Memory B cell (primary cell): ENCODE data around the gene COBL.

Experiments
- ATAC-seq: fragments of 150-1000 bp; cut with Tn5 transposase; 2 replicates; pipeline ENCODE4 v1.10.0; 2021; ENCODE audit warnings: low read depth, mild to moderate bottlenecking, moderate library complexity
- DNase-seq, 2 donors: peaks; one replicate each; pipeline ENCODE4 v3.0.0; 2022; ENCODE audit warnings: low spot score in 2 of 2
- H3K27ac Mint-ChIP-seq: one replicate; pipeline ENCODE4 v1.8.0; 2022; ENCODE audit warnings: mild to moderate bottlenecking, moderate library complexity, mixed read lengths
- H3K27me3 Mint-ChIP-seq: one replicate; pipeline ENCODE4 v1.8.0; 2022; ENCODE audit warnings: mixed read lengths
- H3K36me3 Mint-ChIP-seq: one replicate; pipeline ENCODE4 v1.8.0; 2022; ENCODE audit warnings: mild to moderate bottlenecking, mixed read lengths
- H3K4me1 Mint-ChIP-seq: one replicate; pipeline ENCODE4 v1.8.0; 2022; ENCODE audit warnings: mixed read lengths
- H3K4me3 Mint-ChIP-seq: one replicate; pipeline ENCODE4 v1.8.0; 2022; ENCODE audit warnings: mild to moderate bottlenecking, moderate library complexity, mixed read lengths
- H3K9me3 Mint-ChIP-seq: one replicate; pipeline ENCODE4 v1.8.0; 2022; ENCODE audit warnings: mixed read lengths

The COBL gene

GRCh38 chr7:51316666-51317581 is at the start of gene COBL:
Gene COBL (minus strand): TSS chr7:51316809. CDS start chr7:51316633, 176 bp downstream.
- DNase-seq (no peak), ATAC-seq (no peak)
- H3K27me3 Mint-ChIP-seq = peaks cover 4% of the 10 kb centered on the region
- no peaks in the 10 kb centered on the region for H3K4me1 Mint-ChIP-seq
- no peak within 1 kb of the TSS for H3K27ac Mint-ChIP-seq
- H3K9me3 Mint-ChIP-seq = no peaks in the 10 kb centered on the region
- H3K4me3 Mint-ChIP-seq = no peak within 1 kb of the TSS
- no peaks in the 10 kb centered on the region for H3K36me3 Mint-ChIP-seq

- peaks cover 2% of the 10 kb centered on the region for H3K4me1 Mint-ChIP-seq
Measured at GRCh38 chr7:51366172-51366728, 49.6 kb upstream of the COBL start.

GRCh38 chr7:51357821-51358220 is 41.2 kb upstream of the COBL start:
- no peaks in the 10 kb centered on the region for H3K36me3 Mint-ChIP-seq
- H3K9me3 Mint-ChIP-seq = peaks cover 8% of the 10 kb centered on the region
- ATAC-seq (no peak), DNase-seq (no peak)
- H3K27ac Mint-ChIP-seq = no peak overlapping the region
- no peak overlapping the region for H3K4me3 Mint-ChIP-seq
- H3K27me3 Mint-ChIP-seq = peaks cover 3% of the 10 kb centered on the region
- H3K4me1 Mint-ChIP-seq = peaks cover 2% of the 10 kb centered on the region

More at GRCh38 chr7:51366172-51366728, 49.6 kb upstream of the COBL start:
- DNase-seq (no peak), ATAC-seq (no peak)
- Mint-ChIP-seq H3K27me3 (peaks cover 1% of the 10 kb centered on the region), H3K9me3 (peaks cover 8% of the 10 kb centered on the region), H3K4me3 (no peak overlapping the region), H3K27ac (no peak overlapping the region), H3K36me3 (no peaks in the 10 kb centered on the region)

GRCh38 chr7:51356849-51357516 is 40.4 kb upstream of the COBL start:
- DNase-seq (no peak), ATAC-seq (no peak)
- Mint-ChIP-seq H3K4me3 (no peak overlapping the region), H3K4me1 (no peaks in the 10 kb centered on the region), H3K9me3 (no peaks in the 10 kb centered on the region), H3K27me3 (peaks cover 1% of the 10 kb centered on the region), H3K36me3 (no peaks in the 10 kb centered on the region), H3K27ac (no peak overlapping the region)

- Mint-ChIP-seq H3K4me1 (no peaks in the 10 kb centered on the region), H3K4me3 (no peak overlapping the region), H3K9me3 (no peaks in the 10 kb centered on the region), H3K27me3 (no peaks in the 10 kb centered on the region), H3K27ac (no peak overlapping the region), H3K36me3 (no peaks in the 10 kb centered on the region)
- ATAC-seq (no peak), DNase-seq (no peak)
Measured at GRCh38 chr7:51354897-51355296, 38.3 kb upstream of the COBL start.

GRCh38 chr7:51354434-51354833 is 37.8 kb upstream of the COBL start:
- H3K9me3 Mint-ChIP-seq = no peaks in the 10 kb centered on the region
- no peak overlapping the region for H3K4me3 Mint-ChIP-seq

GRCh38 chr7:51352174-51353100 is 35.8 kb upstream of the COBL start:
- Mint-ChIP-seq H3K36me3 (no peaks in the 10 kb centered on the region), H3K4me1 (no peaks in the 10 kb centered on the region), H3K27me3 (no peaks in the 10 kb centered on the region), H3K4me3 (no peak overlapping the region), H3K27ac (no peak overlapping the region), H3K9me3 (no peaks in the 10 kb centered on the region)
- DNase-seq = no peak
- no peak for ATAC-seq

More at GRCh38 chr7:51354434-51354833, 37.8 kb upstream of the COBL start:
- no peak for DNase-seq
- no peaks in the 10 kb centered on the region for H3K4me1 Mint-ChIP-seq
- ATAC-seq = no peak
- no peaks in the 10 kb centered on the region for H3K36me3 Mint-ChIP-seq
- H3K27ac Mint-ChIP-seq = no peak overlapping the region
- H3K27me3 Mint-ChIP-seq = no peaks in the 10 kb centered on the region

GRCh38 chr7:51351661-51352060 is 35.1 kb upstream of the COBL start:
- H3K9me3 Mint-ChIP-seq = no peaks in the 10 kb centered on the region
- H3K4me3 Mint-ChIP-seq = no peak overlapping the region
- H3K36me3 Mint-ChIP-seq = no peaks in the 10 kb centered on the region
- ATAC-seq (no peak), DNase-seq (no peak)
- H3K4me1 Mint-ChIP-seq = no peaks in the 10 kb centered on the region
- no peaks in the 10 kb centered on the region for H3K27me3 Mint-ChIP-seq
- H3K27ac Mint-ChIP-seq = no peak overlapping the region

- no peak for DNase-seq
- Mint-ChIP-seq H3K36me3 (no peaks in the 10 kb centered on the region), H3K4me3 (no peak overlapping the region), H3K9me3 (no peaks in the 10 kb centered on the region), H3K27me3 (no peaks in the 10 kb centered on the region), H3K27ac (no peak overlapping the region), H3K4me1 (no peaks in the 10 kb centered on the region)
- no peak for ATAC-seq
Measured at GRCh38 chr7:51350546-51350896, 33.9 kb upstream of the COBL start.

- H3K4me1 Mint-ChIP-seq = no peaks in the 10 kb centered on the region
- no peak for ATAC-seq
- no peaks in the 10 kb centered on the region for H3K36me3 Mint-ChIP-seq
- H3K27ac Mint-ChIP-seq = no peak overlapping the region
- no peak overlapping the region for H3K4me3 Mint-ChIP-seq
- no peak for DNase-seq
- H3K27me3 Mint-ChIP-seq = no peaks in the 10 kb centered on the region
- H3K9me3 Mint-ChIP-seq = no peaks in the 10 kb centered on the region
Measured at GRCh38 chr7:51349820-51350545, 33.4 kb upstream of the COBL start.

GRCh38 chr7:51346126-51346525 is 29.5 kb upstream of the COBL start:
- H3K9me3 Mint-ChIP-seq = peaks cover 4% of the 10 kb centered on the region

GRCh38 chr7:51344406-51345138 is 28.0 kb upstream of the COBL start:
- Mint-ChIP-seq H3K4me1 (no peaks in the 10 kb centered on the region), H3K36me3 (no peaks in the 10 kb centered on the region), H3K27ac (no peak overlapping the region), H3K4me3 (no peak overlapping the region), H3K27me3 (peaks cover 2% of the 10 kb centered on the region), H3K9me3 (peaks cover 4% of the 10 kb centered on the region)
- ATAC-seq (no peak), DNase-seq (no peak)

More at GRCh38 chr7:51346126-51346525, 29.5 kb upstream of the COBL start:
- no peak overlapping the region for H3K27ac Mint-ChIP-seq
- H3K27me3 Mint-ChIP-seq = peaks cover 2% of the 10 kb centered on the region
- H3K36me3 Mint-ChIP-seq = no peaks in the 10 kb centered on the region
- H3K4me1 Mint-ChIP-seq = no peaks in the 10 kb centered on the region
- ATAC-seq = no peak
- DNase-seq = no peak
- H3K4me3 Mint-ChIP-seq = no peak overlapping the region
